GM23338 (cell line): ENCODE measurements around the gene DMBX1. TPM values are rescaled to one million over a fixed set of nuclear protein-coding genes. Genes with fewer than 3 reads are reported as not detected.

Experiments used
- ATAC-seq: fragments of 200-7000 bp; cut with Tn5 transposase; 3 replicates; pipeline ENCODE4 v1.9.1; 2020
- DNase-seq: peaks from one replicate; pipeline ENCODE4 v3.0.0-alpha.2; 2015; ENCODE audit warnings: low spot score
- H2AFZ ChIP-seq: fragments of 200-600 bp; sonication (generic); 2 replicates; pipeline ENCODE4 v1.8.0; 2016; ENCODE audit warnings: antibody characterized with exemption, mild to moderate bottlenecking, moderate library complexity
- H3F3A ChIP-seq: fragments of 200-600 bp; sonication (generic); replicated peaks from 2 replicates; pipeline ENCODE4 v1.8.0; 2017; ENCODE audit warnings: antibody characterized with exemption, mixed run types, low read depth
- H3K27ac ChIP-seq: fragments of 200-600 bp; sonication (generic); 2 replicates; pipeline ENCODE4 v1.6.1; 2016; ENCODE audit warnings: low read depth
- H3K27me3 ChIP-seq: fragments of 200-600 bp; sonication (generic); 2 replicates; pipeline ENCODE4 v1.8.0; 2016; ENCODE audit warnings: mild to moderate bottlenecking, mixed run types, moderate library complexity; ENCODE audit not compliant: insufficient read depth
- H3K36me3 ChIP-seq: fragments of 200-600 bp; sonication (generic); 2 replicates; pipeline ENCODE4 v1.8.0; 2016; ENCODE audit warnings: mild to moderate bottlenecking; ENCODE audit not compliant: insufficient read depth
- H3K4me1 ChIP-seq: fragments of 200-600 bp; sonication (generic); 2 replicates; pipeline ENCODE4 v1.8.0; 2016; ENCODE audit warnings: mild to moderate bottlenecking, moderate library complexity; ENCODE audit not compliant: insufficient read depth
- H3K4me2 ChIP-seq: fragments of 200-600 bp; sonication (generic); 2 replicates; pipeline ENCODE4 v1.7.1; 2017; ENCODE audit warnings: mixed run types
- H3K4me3 ChIP-seq: fragments of 200-600 bp; sonication (generic); 2 replicates; pipeline ENCODE4 v1.6.1; 2016; ENCODE audit warnings: mixed run types
- H3K79me2 ChIP-seq: fragments of 200-600 bp; sonication (generic); replicated peaks from 2 replicates; pipeline ENCODE4 v1.8.0; 2017; ENCODE audit warnings: mild to moderate bottlenecking; ENCODE audit not compliant: insufficient read depth
- H3K9me2 ChIP-seq: fragments of 200-600 bp; sonication (generic); 2 replicates; pipeline ENCODE4 v1.8.0; 2017; ENCODE audit not compliant: insufficient read depth
- H4K20me1 ChIP-seq: fragments of 200-600 bp; sonication (generic); replicated peaks from 2 replicates; pipeline ENCODE4 v1.8.0; 2017; ENCODE audit warnings: mild to moderate bottlenecking; ENCODE audit not compliant: insufficient read depth
- H3K27ac Mint-ChIP-seq: 2 replicates; pipeline ENCODE4 v1.8.0; 2020; ENCODE audit warnings: inconsistent platforms, mild to moderate bottlenecking, moderate library complexity, mixed read lengths
- H3K27me3 Mint-ChIP-seq: 3 replicates; pipeline ENCODE4 v1.8.0; 2022; ENCODE audit warnings: low read depth, mild to moderate bottlenecking, moderate library complexity, mixed read lengths, inconsistent platforms; ENCODE audit not compliant: insufficient read depth, poor library complexity
- H3K36me3 Mint-ChIP-seq: 3 replicates; pipeline ENCODE4 v1.8.0; 2021; ENCODE audit warnings: low read depth, mild to moderate bottlenecking, inconsistent platforms, moderate library complexity, mixed read lengths
- H3K4me1 Mint-ChIP-seq: 3 replicates; pipeline ENCODE4 v1.8.0; 2020; ENCODE audit warnings: mild to moderate bottlenecking, inconsistent platforms, mixed read lengths
- H3K4me3 Mint-ChIP-seq: 3 replicates; pipeline ENCODE4 v1.8.0; 2021; ENCODE audit warnings: moderate library complexity, mild to moderate bottlenecking, inconsistent platforms, mixed read lengths
- H3K9me3 Mint-ChIP-seq: 3 replicates; pipeline ENCODE4 v1.8.0; 2020; ENCODE audit warnings: moderate library complexity, mild to moderate bottlenecking, inconsistent platforms, mixed read lengths
- EZH2 ChIP-seq: fragments of 200-600 bp; sonication (generic); IDR thresholded peaks from one replicate; pipeline ENCODE4 v1.8.0; 2017; ENCODE audit warnings: antibody characterized with exemption, mild to moderate bottlenecking, low read depth; ENCODE audit not compliant: unreplicated experiment
- EZH2phosphoT487 ChIP-seq: fragments of 200-600 bp; sonication (generic); IDR thresholded peaks from one replicate; pipeline ENCODE4 v1.8.1; 2018; ENCODE audit warnings: antibody characterized with exemption; ENCODE audit not compliant: unreplicated experiment
- JUNB ChIP-seq: IDR thresholded peaks from one replicate; pipeline ENCODE4 v1.6.1; 2016; ENCODE audit warnings: antibody characterized with exemption; ENCODE audit not compliant: unreplicated experiment
- NANOG ChIP-seq: IDR thresholded peaks from 2 replicates; pipeline ENCODE4 v1.6.1; 2016; ENCODE audit warnings: antibody characterized with exemption, borderline replicate concordance
- ZNF114 ChIP-seq: fragments of 250-450 bp; sonication (Bioruptor Pico); IDR thresholded peaks from 2 replicates; pipeline ENCODE4 v1.5.0; 2020; ENCODE audit warnings: mild to moderate bottlenecking, moderate library complexity
- ZNF331 ChIP-seq: fragments of 250-450 bp; sonication (Bioruptor Pico); IDR thresholded peaks from 2 replicates; pipeline ENCODE4 v1.5.0; 2020; ENCODE audit warnings: low read depth, mild to moderate bottlenecking, moderate library complexity
- polyA plus RNA-seq: library from polyadenylated mRNA; unstranded; fragments of >200 nt; fragmentation: Nextera tagmentation; extraction: Ambion mirVana; gene quantifications from 2 replicates; pipeline ENCODE4 v1.2.1, GENCODE V29; 2016
- total RNA-seq: library from RNA; depleted of rRNA; stranded (reverse); fragments of >200 nt; shearing (Covaris generic); gene quantifications from 2 replicates; pipeline ENCODE4 v1.2.3, GENCODE V29; 2014
- TF ChIP-seq, protein P1 (sequence below): IDR thresholded peaks from one replicate; pipeline ENCODE4 v1.6.1; 2018; ENCODE audit warnings: antibody characterized with exemption; ENCODE audit not compliant: unreplicated experiment
- TF ChIP-seq, protein P2 (sequence below): IDR thresholded peaks from 2 replicates; pipeline ENCODE4 v1.6.1; 2016; ENCODE audit warnings: antibody characterized with exemption
- TF ChIP-seq, protein P3 (sequence below), 2 experiments: fragments of 200-600 bp in 1 of 2; sonication (generic) in 1 of 2; conservative IDR thresholded peaks; 2 replicates each; pipeline versions ENCODE4 v1.5.1 to v1.6.1; 2016 to 2017; ENCODE audit warnings: antibody characterized with exemption in 2 of 2, low read depth in 2 of 2, mild to moderate bottlenecking in 2 of 2, moderate library complexity in 1 of 2

The DMBX1 gene
- total and polyA plus RNA-seq, 2 experiments from 2014 or later: 0.11 TPM; not detected in 1

DNA sequence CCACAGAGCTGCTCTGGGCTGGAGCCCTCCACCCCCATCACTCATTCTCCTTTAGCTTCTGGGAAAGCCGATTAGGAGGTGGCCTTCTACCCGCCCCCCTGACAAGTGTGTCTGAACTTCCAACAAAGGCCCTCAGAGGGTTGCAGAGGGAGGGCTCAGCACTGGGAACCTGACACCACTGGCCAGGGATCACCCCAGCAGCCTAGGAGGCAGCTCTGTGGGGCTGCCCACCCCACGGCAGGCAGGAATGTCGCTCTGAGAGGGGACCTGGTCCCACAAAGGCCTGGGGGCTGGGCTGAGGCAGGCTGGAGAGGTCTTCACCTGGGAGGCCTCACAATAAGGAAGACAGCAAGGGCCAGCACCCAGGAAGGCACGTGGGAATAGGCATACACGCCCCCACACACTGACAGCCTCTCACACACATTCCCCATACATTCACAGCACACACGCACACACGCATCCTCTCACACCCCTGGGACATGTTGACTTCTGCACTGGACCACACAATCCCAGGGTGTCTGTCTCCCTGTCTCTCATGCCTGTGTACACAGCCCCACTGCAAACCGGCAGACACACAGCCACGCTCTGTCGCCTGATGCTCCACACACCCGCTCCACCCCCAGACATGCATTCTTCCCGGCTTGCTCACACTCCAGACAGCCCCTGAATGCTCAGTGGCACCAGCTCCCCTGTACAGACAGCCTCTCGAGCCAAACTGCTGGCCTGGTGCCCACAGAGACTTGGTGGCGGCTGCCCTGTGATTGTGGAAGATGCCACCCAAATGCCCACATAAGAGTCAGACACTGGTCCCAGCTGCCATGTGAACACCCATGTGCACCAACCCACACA is 30.7 kb downstream of the DMBX1 start (continued):
- TF ChIP-seq, protein P1, sequence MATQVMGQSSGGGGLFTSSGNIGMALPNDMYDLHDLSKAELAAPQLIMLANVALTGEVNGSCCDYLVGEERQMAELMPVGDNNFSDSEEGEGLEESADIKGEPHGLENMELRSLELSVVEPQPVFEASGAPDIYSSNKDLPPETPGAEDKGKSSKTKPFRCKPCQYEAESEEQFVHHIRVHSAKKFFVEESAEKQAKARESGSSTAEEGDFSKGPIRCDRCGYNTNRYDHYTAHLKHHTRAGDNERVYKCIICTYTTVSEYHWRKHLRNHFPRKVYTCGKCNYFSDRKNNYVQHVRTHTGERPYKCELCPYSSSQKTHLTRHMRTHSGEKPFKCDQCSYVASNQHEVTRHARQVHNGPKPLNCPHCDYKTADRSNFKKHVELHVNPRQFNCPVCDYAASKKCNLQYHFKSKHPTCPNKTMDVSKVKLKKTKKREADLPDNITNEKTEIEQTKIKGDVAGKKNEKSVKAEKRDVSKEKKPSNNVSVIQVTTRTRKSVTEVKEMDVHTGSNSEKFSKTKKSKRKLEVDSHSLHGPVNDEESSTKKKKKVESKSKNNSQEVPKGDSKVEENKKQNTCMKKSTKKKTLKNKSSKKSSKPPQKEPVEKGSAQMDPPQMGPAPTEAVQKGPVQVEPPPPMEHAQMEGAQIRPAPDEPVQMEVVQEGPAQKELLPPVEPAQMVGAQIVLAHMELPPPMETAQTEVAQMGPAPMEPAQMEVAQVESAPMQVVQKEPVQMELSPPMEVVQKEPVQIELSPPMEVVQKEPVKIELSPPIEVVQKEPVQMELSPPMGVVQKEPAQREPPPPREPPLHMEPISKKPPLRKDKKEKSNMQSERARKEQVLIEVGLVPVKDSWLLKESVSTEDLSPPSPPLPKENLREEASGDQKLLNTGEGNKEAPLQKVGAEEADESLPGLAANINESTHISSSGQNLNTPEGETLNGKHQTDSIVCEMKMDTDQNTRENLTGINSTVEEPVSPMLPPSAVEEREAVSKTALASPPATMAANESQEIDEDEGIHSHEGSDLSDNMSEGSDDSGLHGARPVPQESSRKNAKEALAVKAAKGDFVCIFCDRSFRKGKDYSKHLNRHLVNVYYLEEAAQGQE: no peak
- TF ChIP-seq NANOG (no peak), JUNB (no peak), EZH2phosphoT487 (no peak), ZNF114 (no peak)

DNA sequence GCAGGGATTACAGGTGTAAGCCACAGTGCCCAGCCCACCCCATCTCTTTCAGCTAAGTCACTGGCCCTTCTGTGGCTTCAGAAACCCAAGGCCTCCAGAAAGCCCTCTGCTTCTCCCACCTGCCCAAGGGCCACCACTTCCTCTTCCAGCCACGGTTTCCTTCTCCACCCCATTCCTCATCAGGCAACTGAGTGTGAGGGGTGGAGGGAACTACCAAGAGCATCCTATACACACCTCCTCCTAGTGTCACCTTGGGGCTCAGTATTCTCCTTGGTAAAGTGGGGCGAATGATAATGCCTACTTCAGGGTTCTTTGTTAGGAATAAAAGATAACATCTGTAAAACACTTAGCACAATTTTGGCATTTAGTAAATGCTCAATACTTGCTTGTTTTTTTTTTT is 31.8 kb downstream of the DMBX1 start:
- Histone ChIP-seq H3F3A (peaks cover 5% of the 10 kb centered on the region; the same call in 1 of the 2 replicates), H3K4me1 (peaks cover 58% of the 10 kb centered on the region), H3K27me3 (peaks cover 87% of the 10 kb centered on the region), H3K4me3 (no peak overlapping the region), H2AFZ (no peak overlapping the region), H3K36me3 (no peaks in the 10 kb centered on the region), H4K20me1 (no peaks in the 10 kb centered on the region), H3K27ac (no peak overlapping the region), H3K9me2 (no peaks in the 10 kb centered on the region), H3K4me2 (no peak overlapping the region), H3K79me2 (no peaks in the 10 kb centered on the region)
- Mint-ChIP-seq H3K4me3 (no peak overlapping the region), H3K4me1 (peaks cover 69% of the 10 kb centered on the region), H3K36me3 (no peaks in the 10 kb centered on the region), H3K9me3 (peaks cover 3% of the 10 kb centered on the region; the same call in 1 of the 3 replicates), H3K27me3 (peaks cover 65% of the 10 kb centered on the region), H3K27ac (no peak overlapping the region)
- no peak for DNase-seq
- no peak for ATAC-seq
- TF ChIP-seq, protein P2, sequence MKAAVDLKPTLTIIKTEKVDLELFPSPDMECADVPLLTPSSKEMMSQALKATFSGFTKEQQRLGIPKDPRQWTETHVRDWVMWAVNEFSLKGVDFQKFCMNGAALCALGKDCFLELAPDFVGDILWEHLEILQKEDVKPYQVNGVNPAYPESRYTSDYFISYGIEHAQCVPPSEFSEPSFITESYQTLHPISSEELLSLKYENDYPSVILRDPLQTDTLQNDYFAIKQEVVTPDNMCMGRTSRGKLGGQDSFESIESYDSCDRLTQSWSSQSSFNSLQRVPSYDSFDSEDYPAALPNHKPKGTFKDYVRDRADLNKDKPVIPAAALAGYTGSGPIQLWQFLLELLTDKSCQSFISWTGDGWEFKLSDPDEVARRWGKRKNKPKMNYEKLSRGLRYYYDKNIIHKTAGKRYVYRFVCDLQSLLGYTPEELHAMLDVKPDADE: no peak
- no peak for TF ChIP-seq ZNF331 (CRISPR knock-in tag)
- no peak for TF ChIP-seq EZH2phosphoT487
- TF ChIP-seq, protein P3, sequence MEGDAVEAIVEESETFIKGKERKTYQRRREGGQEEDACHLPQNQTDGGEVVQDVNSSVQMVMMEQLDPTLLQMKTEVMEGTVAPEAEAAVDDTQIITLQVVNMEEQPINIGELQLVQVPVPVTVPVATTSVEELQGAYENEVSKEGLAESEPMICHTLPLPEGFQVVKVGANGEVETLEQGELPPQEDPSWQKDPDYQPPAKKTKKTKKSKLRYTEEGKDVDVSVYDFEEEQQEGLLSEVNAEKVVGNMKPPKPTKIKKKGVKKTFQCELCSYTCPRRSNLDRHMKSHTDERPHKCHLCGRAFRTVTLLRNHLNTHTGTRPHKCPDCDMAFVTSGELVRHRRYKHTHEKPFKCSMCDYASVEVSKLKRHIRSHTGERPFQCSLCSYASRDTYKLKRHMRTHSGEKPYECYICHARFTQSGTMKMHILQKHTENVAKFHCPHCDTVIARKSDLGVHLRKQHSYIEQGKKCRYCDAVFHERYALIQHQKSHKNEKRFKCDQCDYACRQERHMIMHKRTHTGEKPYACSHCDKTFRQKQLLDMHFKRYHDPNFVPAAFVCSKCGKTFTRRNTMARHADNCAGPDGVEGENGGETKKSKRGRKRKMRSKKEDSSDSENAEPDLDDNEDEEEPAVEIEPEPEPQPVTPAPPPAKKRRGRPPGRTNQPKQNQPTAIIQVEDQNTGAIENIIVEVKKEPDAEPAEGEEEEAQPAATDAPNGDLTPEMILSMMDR (conservative IDR thresholded peaks at IDR 0.05; ENCODE audit: low read depth in 2 of 2): no peak
- TF ChIP-seq EZH2: no peak
- TF ChIP-seq, protein P1: no peak
